RPMI8226 (cell line): Measurements from ENCODE around the gene COL27A1.

Experiments
- DNase-seq: peaks from one replicate; pipeline ENCODE4 v3.0.0-alpha.2; 2015

Gene COL27A1

GRCh38 chr9:114169029-114169951, 14.0 kb downstream of the COL27A1 start:
- DNase-seq: no peak

- DNase-seq: no peak
These were observed 14.8 kb downstream of the COL27A1 start for GRCh38 chr9:114169952-114170770.

- no peak for DNase-seq
These were observed 15.6 kb downstream of the COL27A1 start for GRCh38 chr9:114170771-114171461.

GRCh38 chr9:114171500-114171899, 16.2 kb downstream of the COL27A1 start:
- DNase-seq: no peak

GRCh38 chr9:114172981-114173833, 17.9 kb downstream of the COL27A1 start:
- no peak for DNase-seq

- no peak for DNase-seq
These were observed 19.2 kb downstream of the COL27A1 start for GRCh38 chr9:114174557-114174875.

GRCh38 chr9:114174876-114175771, 19.8 kb downstream of the COL27A1 start:
- no peak for DNase-seq

- DNase-seq: no peak
These were observed 21.4 kb downstream of the COL27A1 start for GRCh38 chr9:114176624-114177291.

GRCh38 chr9:114177423-114178064, 22.2 kb downstream of the COL27A1 start:
- DNase-seq: no peak

- DNase-seq: no peak
These were observed 22.7 kb downstream of the COL27A1 start for GRCh38 chr9:114178076-114178475.

GRCh38 chr9:114178756-114179450, 23.6 kb downstream of the COL27A1 start:
- DNase-seq: no peak

- no peak for DNase-seq
These were observed 24.2 kb downstream of the COL27A1 start for GRCh38 chr9:114179516-114179915.

- DNase-seq: no peak
These were observed 25.6 kb downstream of the COL27A1 start for GRCh38 chr9:114180696-114181606.

GRCh38 chr9:114181607-114182409, 26.5 kb downstream of the COL27A1 start:
- DNase-seq: no peak

- no peak for DNase-seq
These were observed 27.7 kb downstream of the COL27A1 start for GRCh38 chr9:114183006-114183405.

- no peak for DNase-seq
These were observed 28.7 kb downstream of the COL27A1 start for GRCh38 chr9:114184071-114184470.

- DNase-seq: no peak
These were observed 29.5 kb downstream of the COL27A1 start for GRCh38 chr9:114184866-114185265.
